Sigmoid colon (tissue), 7 donors: ENCODE data around the gene STAG1. TPM values are rescaled to one million over a fixed set of nuclear protein-coding genes. Genes with fewer than 3 reads are reported as not detected.
A peak's percentile ranks its signal among the peaks of the same experiment; 100 is the strongest.
"Not testable (repeated sequence)": the region's sequence is repeated elsewhere in the genome, so short reads cannot be mapped to it uniquely, and the experiment has no call there.

ENCODE experiments used
- DNase-seq: peaks from one replicate; pipeline ENCODE4 v3.0.0-alpha.2; 2019
- H3K27ac ChIP-seq, 4 donors: fragments of 200-600 bp; sonication (generic); one replicate each; pipeline ENCODE4 v1.5.1; 2016 to 2019; ENCODE audit warnings: mild to moderate bottlenecking in 1 of 4
- H3K27me3 ChIP-seq, 3 donors: fragments of 200-600 bp; sonication (generic); one replicate each; pipeline ENCODE4 v1.5.1; 2019; ENCODE audit warnings: mild to moderate bottlenecking in 1 of 3
- H3K36me3 ChIP-seq, 4 donors: fragments of 200-600 bp; sonication (generic); one replicate each; pipeline ENCODE4 v1.5.1; 2016 to 2019
- H3K4me1 ChIP-seq, 4 donors: fragments of 200-600 bp; sonication (generic); one replicate each; pipeline ENCODE4 v1.5.1; 2017 to 2019
- H3K4me3 ChIP-seq, 4 donors: fragments of 200-600 bp; sonication (generic); one replicate each; pipeline ENCODE4 v1.5.1; 2017 to 2019; ENCODE audit warnings: mild to moderate bottlenecking in 2 of 4, moderate library complexity in 1 of 4
- H3K9me3 ChIP-seq, 4 donors: fragments of 200-600 bp in 3 of 4; sonication (generic) in 3 of 4; one replicate each; pipeline versions ENCODE4 v1.5.1 to v1.6.1; 2013 to 2019
- EP300 ChIP-seq, 4 donors: sonication (generic); formaldehyde crosslinking; IDR thresholded peaks; one replicate each; pipeline ENCODE4 v1.6.1; 2017; ENCODE audit warnings: antibody characterized with exemption in 4 of 4
- POLR2A ChIP-seq, 2 donors: fragments of 450-650 bp; IDR thresholded peaks; one replicate each; pipeline ENCODE4 v1.6.1; 2016; ENCODE audit warnings: antibody characterized with exemption in 2 of 2, mild to moderate bottlenecking in 2 of 2, moderate library complexity in 2 of 2
- POLR2AphosphoS5 ChIP-seq, 4 donors: sonication (generic); formaldehyde crosslinking; IDR thresholded peaks; one replicate each; pipeline ENCODE4 v1.6.1; 2017; ENCODE audit warnings: antibody characterized with exemption in 4 of 4
- WGBS, 2 donors: extraction: QIAGEN DNeasy Blood & Tissue Kit; methylation state at CpG; one replicate each; pipeline ENCODE4 v1.1.7; 2013; 5-methylcytosine and 5-hydroxymethylcytosine counted together
- intact Hi-C: fragments of 100-400 bp; cut with DNase I; formaldehyde crosslinking; loops from one replicate; pipeline ENCODE4 v1.15.1; 2023
- polyA plus RNA-seq, 3 donors: library from polyadenylated mRNA; stranded (reverse); fragments of 200-250 nt; gene quantifications; one replicate each; pipeline ENCODE4 v1.2.3, GENCODE V29; 2013
- total RNA-seq, 4 donors: library from RNA; depleted of rRNA; stranded (reverse); fragments of >200 nt; gene quantifications; one replicate each; pipeline ENCODE4 v1.1.0, GENCODE V29; 2016
- TF ChIP-seq, protein P1 (sequence below), 4 experiments: fragments of 450-650 bp in 3 of 4; fragments of 200-600 bp in 1 of 4; IDR thresholded peaks; one replicate each; pipeline ENCODE4 v1.5.1; 2016 to 2019; ENCODE audit warnings: antibody characterized with exemption in 4 of 4, mild to moderate bottlenecking in 3 of 4, moderate library complexity in 2 of 4
- donor health status: healthy with polysubstance abuse.
- donor health status: Bipolar disorder and iron deficiency.
- donor health status: healthy.

STAG1 gene
- total and polyA plus RNA-seq, 7 donors = 12.0 to 52.8 (median 37.3) TPM

GRCh38 chr3:136772709-136773108, 20.5 kb upstream of the STAG1 start:
- DNase-seq = no peak
- intact Hi-C loops = no loop called here
- WGBS, 2 donors = 76 to 89% methylated on average over 1 of the region's 1 CpG
- Histone ChIP-seq H3K9me3 (no peaks in the 10 kb centered on the region), H3K36me3 (no peaks in the 10 kb centered on the region), H3K4me1 (no peaks in the 10 kb centered on the region), H3K27me3 (no peaks in the 10 kb centered on the region), H3K27ac (no peak overlapping the region), H3K4me3 (no peak overlapping the region)
- no peak for TF ChIP-seq POLR2AphosphoS5 (IDR thresholded peaks at IDR 0.05)
- TF ChIP-seq, protein P1, sequence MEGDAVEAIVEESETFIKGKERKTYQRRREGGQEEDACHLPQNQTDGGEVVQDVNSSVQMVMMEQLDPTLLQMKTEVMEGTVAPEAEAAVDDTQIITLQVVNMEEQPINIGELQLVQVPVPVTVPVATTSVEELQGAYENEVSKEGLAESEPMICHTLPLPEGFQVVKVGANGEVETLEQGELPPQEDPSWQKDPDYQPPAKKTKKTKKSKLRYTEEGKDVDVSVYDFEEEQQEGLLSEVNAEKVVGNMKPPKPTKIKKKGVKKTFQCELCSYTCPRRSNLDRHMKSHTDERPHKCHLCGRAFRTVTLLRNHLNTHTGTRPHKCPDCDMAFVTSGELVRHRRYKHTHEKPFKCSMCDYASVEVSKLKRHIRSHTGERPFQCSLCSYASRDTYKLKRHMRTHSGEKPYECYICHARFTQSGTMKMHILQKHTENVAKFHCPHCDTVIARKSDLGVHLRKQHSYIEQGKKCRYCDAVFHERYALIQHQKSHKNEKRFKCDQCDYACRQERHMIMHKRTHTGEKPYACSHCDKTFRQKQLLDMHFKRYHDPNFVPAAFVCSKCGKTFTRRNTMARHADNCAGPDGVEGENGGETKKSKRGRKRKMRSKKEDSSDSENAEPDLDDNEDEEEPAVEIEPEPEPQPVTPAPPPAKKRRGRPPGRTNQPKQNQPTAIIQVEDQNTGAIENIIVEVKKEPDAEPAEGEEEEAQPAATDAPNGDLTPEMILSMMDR (IDR thresholded peaks at IDR 0.05) = no peak
- no peak for TF ChIP-seq EP300 (IDR thresholded peaks at IDR 0.05)
- TF ChIP-seq POLR2A (IDR thresholded peaks at IDR 0.05) = no peak

DNA sequence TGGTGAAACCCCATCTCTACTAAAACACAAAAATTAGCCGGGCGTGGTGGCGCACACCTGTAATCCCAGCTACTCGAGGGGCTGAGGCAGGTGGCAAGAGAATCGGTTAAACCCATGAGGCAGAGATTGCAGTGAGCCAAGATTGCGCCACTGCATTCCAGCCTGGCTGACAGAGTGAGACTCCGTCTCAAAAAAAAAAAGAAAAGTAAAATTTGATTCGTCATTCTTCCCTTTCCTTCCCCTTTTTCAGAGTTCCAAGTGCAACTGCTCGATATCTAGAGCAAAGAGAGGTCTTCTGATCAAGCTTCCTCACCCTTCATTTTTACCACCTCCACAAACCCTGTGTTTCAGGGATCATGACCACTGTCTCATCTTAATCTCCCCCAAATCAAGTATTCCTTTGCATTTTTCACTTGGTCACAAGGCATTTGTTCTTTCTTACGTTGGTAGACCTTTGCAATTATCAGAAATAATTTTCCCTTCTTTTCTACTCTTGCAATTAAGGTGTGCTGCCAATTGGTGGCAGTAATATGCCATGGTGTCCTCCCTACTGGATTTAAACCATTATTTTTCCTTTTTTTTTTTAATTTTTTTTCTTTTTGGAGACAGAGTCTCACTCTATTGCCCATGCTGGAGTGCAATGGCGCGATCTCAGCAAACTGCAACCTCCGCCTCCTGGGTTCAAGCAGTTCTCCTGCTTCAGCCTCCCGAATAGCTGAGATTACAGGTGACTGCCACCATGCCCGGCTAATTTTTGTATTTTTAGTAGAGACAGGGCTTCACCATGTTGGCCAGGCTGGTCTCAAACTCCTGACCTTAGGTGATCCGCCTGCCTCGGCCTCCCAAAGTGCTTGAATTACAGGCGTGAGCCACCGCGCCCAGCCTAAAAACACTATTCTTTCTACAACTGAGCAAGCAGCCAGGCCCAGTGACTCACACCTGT, 6.3 kb upstream of the STAG1 start:
- H3K27ac ChIP-seq, intact Hi-C loops, H3K27me3 ChIP-seq, H3K4me3 ChIP-seq, H3K36me3 ChIP-seq, H3K9me3 ChIP-seq, DNase-seq, H3K4me1 ChIP-seq: not testable (repeated sequence)
- 79 to 84% methylated on average over 20 of the region's 20 CpGs for WGBS, 2 donors

- Histone ChIP-seq H3K4me1 (peaks cover 0 to 17% (median 15%) of the 10 kb centered on the region in 4 donors), H3K27me3 (no peaks in the 10 kb centered on the region), H3K27ac (no peak overlapping the region), H3K4me3 (no peak overlapping the region), H3K36me3 (no peaks in the 10 kb centered on the region), H3K9me3 (no peaks in the 10 kb centered on the region)
- TF ChIP-seq EP300 (IDR thresholded peaks at IDR 0.05) = no peak
- no peak for TF ChIP-seq POLR2AphosphoS5 (IDR thresholded peaks at IDR 0.05)
- no peak for TF ChIP-seq POLR2A (IDR thresholded peaks at IDR 0.05)
- TF ChIP-seq, protein P1 (IDR thresholded peaks at IDR 0.05) = no peak
- no peak for DNase-seq
- WGBS, 2 donors = 80 to 91% methylated on average over 2 of the region's 2 CpGs
- intact Hi-C loops = no loop called here
Measured at GRCh38 chr3:136755192-136755591, 3.0 kb upstream of the STAG1 start.

DNA sequence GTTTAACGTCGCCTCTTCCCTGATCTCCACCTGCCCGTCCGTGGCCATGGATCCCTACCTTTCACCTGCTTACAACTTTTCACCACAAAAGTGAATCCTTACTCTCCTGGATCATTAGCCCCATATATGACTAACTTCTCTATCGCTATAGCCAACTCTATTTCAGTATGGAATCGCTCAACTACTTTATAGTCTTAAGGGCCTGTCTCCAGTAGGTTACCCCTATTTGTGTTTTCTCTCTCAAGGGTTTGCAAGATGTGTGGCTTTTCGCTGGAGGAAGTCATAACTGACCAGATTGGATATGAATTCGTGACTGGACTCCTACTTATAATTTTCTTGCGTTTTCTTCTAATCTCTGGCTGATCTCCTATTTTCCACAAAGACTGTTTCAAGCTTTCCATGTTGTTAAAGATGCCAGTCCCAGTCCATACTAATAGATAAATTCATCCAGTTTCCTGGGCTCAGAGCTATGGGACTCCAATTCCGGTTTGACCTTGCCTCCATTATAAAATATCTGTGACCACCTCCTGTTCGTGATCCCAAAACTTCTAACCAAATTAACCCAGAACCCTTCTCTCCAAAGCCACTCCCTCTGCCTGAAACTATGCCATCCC, 1.3 kb upstream of the STAG1 start:
- H3K9me3 ChIP-seq = no peaks in the 10 kb centered on the region
- peaks cover 0 to 35% (median 31%) of the 10 kb centered on the region in 4 donors for H3K4me1 ChIP-seq
- no peak for DNase-seq
- H3K4me3 ChIP-seq = peak overlapping the region; percentile 49 to 95 (median 84)
- H3K36me3 ChIP-seq = no peaks in the 10 kb centered on the region
- H3K27ac ChIP-seq = peak overlapping the region; percentile 92 to 99 (median 98)
- H3K27me3 ChIP-seq = no peaks in the 10 kb centered on the region
- WGBS, 2 donors = 16 to 61% methylated on average over 11 of the region's 11 CpGs
- TF ChIP-seq, protein P1 (IDR thresholded peaks at IDR 0.05) = no peak
- TF ChIP-seq POLR2A (IDR thresholded peaks at IDR 0.05) (no peak), POLR2AphosphoS5 (IDR thresholded peaks at IDR 0.05) (no peak), EP300 (IDR thresholded peaks at IDR 0.05) (no peak)
- intact Hi-C loops = loop anchor here (1.0 to 5.0 kb wide), 8 partner anchors 65 to 681 kb away; partner anchors contain the start of genes NCK1 and SLC35G2
